IPS-18c (cell line): ENCODE results near the gene ZC3H18.

Source experiments
- H3K4me3 ChIP-seq: 2 replicates; pipeline ENCODE4 v1.7.0; 2013; ENCODE audit warnings: low read depth, mild to moderate bottlenecking, low read length, moderate library complexity; ENCODE audit not compliant: insufficient read depth
- H3K9me3 ChIP-seq: one replicate; pipeline ENCODE4 v1.6.1; 2013; ENCODE audit warnings: mild to moderate bottlenecking, low read length, moderate library complexity; ENCODE audit not compliant: control insufficient read depth, insufficient read depth

Gene ZC3H18

GRCh38 chr16:88622125-88622524 lies 51.9 kb downstream of the ZC3H18 start:
- no peaks in the 10 kb centered on the region for H3K9me3 ChIP-seq
- H3K4me3 ChIP-seq = no peak overlapping the region

DNA sequence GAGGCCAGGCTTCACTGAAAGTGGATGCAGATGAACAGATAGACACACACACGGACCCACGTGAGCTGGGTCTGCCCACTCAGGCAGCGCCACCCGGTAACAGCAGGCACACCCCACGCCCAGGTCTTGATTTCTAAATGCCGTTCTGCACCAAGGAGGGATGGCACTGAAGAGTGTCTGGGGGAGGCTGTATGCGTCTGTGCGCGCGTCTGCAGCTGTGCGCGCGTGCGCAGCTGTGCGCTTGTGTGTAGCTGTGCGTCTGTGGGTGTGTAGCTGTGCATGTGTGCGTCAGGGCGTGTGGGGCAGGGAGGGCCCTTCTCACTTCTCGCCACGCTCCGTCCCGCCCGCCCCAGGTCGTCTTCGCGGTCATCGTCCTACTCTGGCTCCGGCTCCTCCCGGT lies 52.7 kb downstream of the ZC3H18 start:
- Histone ChIP-seq H3K9me3 (no peaks in the 10 kb centered on the region), H3K4me3 (no peak overlapping the region)

GRCh38 chr16:88623858-88624257 lies 53.7 kb downstream of the ZC3H18 start:
- no peak overlapping the region for H3K4me3 ChIP-seq

DNA sequence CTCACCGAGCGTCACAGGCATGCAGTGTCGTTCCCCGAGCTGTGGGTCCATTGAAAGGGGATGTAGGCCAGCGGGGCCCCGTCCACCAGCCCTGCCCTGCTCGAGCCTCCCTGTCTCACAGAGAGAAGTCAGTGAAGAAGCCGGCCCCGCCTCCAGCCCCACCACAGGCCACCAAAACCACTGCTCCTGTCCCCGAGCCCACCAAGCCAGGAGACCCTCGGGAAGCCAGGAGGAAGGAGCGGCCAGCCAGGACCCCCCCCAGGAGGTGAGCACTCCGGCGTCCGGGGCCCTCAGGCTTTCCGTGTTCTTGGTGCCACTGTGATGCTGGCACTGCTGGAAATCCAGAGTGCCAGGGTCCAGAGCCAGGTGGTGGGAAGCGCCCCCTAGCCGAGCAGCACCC lies 54.3 kb downstream of the ZC3H18 start:
- no peaks in the 10 kb centered on the region for H3K9me3 ChIP-seq
- no peak overlapping the region for H3K4me3 ChIP-seq

More at GRCh38 chr16:88623858-88624257, 53.7 kb downstream of the ZC3H18 start:
- H3K9me3 ChIP-seq = no peaks in the 10 kb centered on the region

- H3K4me3 ChIP-seq = no peak overlapping the region
- H3K9me3 ChIP-seq = no peaks in the 10 kb centered on the region
These were observed 54.9 kb downstream of the ZC3H18 start for GRCh38 chr16:88624977-88625576.

DNA sequence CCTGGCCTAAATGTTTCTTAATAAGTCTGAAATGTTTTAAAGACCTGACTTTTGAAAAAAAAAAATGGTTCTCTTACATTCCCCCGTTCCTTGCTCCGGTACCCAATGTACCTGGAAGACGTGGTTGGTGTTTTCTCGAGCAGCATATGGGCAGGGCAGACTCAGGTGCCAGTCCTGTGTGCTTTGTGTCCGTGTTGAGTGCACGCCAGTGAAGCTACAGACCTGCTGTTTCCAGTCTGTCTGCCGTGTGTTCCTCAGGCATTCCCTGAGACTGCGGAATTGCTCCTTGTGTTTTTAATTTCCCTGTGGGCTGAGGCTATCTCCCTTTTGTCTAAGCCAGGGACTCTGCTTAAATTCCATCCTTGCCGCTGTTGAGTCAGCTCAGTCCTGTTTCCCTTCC lies 56.4 kb downstream of the ZC3H18 start:
- Histone ChIP-seq H3K9me3 (no peaks in the 10 kb centered on the region), H3K4me3 (no peak overlapping the region)

GRCh38 chr16:88627531-88628411 lies 57.6 kb downstream of the ZC3H18 start:
- Histone ChIP-seq H3K4me3 (no peak overlapping the region), H3K9me3 (no peaks in the 10 kb centered on the region)

DNA sequence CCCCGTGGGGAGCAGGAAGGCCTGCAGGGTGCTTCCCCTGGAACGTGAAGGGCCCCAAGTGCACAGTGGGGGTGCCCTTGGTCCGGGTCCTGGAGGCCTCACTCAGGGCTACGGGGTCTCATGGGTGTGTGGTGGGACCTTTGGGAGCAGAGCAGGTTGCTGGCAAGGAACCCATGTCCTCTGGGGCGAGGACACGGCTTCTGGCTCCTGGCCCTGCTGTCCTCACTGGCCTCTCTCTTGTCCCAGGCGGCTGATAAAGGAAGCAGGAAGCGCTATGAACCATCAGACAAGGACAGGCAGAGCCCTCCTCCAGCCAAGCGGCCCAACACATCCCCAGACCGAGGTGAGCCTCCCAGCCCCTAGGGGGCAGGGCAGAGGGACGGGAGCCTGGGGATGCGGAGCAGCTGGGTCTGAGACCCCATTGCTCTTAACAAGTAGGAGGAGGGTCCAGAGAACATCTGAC lies 58.3 kb downstream of the ZC3H18 start:
- Histone ChIP-seq H3K4me3 (no peak overlapping the region), H3K9me3 (no peaks in the 10 kb centered on the region)

GRCh38 chr16:88629835-88630234 lies 59.6 kb downstream of the ZC3H18 start:
- Histone ChIP-seq H3K4me3 (no peak overlapping the region), H3K9me3 (no peaks in the 10 kb centered on the region)

- Histone ChIP-seq H3K9me3 (no peaks in the 10 kb centered on the region), H3K4me3 (no peak overlapping the region)
These were observed 60.2 kb downstream of the ZC3H18 start for GRCh38 chr16:88630433-88630832.

GRCh38 chr16:88630941-88631340 lies 60.7 kb downstream of the ZC3H18 start:
- H3K4me3 ChIP-seq = no peak overlapping the region
- H3K9me3 ChIP-seq = no peaks in the 10 kb centered on the region

- Histone ChIP-seq H3K4me3 (no peak overlapping the region), H3K9me3 (no peaks in the 10 kb centered on the region)
These were observed 61.2 kb downstream of the ZC3H18 start for GRCh38 chr16:88631384-88631783.

GRCh38 chr16:88631920-88632586 lies 61.9 kb downstream of the ZC3H18 start:
- no peaks in the 10 kb centered on the region for H3K9me3 ChIP-seq
- no peak overlapping the region for H3K4me3 ChIP-seq

DNA sequence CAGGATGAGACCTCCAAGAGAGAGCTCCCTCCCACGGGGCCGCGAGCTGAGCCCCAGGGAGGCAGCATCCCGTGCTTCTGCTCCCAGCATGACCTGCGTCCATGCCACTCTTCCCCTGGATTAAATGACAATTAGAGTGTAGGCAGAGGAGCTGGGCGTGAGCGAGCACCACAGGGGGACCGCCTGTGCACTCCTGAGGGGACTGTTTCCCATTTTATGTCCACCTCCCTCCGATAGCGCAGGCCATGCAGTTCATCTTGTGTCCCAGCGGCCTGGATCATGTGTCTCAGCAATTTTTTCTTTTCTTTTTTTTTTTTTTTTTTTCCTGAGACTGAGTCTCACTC lies 62.4 kb downstream of the ZC3H18 start:
- Histone ChIP-seq H3K9me3 (no peaks in the 10 kb centered on the region), H3K4me3 (no peak overlapping the region)

GRCh38 chr16:88633684-88634140 lies 63.5 kb downstream of the ZC3H18 start:
- H3K9me3 ChIP-seq = no peaks in the 10 kb centered on the region
- H3K4me3 ChIP-seq = peak overlapping the region; percentile 77

GRCh38 chr16:88634141-88634993 lies 64.2 kb downstream of the ZC3H18 start:
- Histone ChIP-seq H3K9me3 (no peaks in the 10 kb centered on the region), H3K4me3 (peak overlapping the region; percentile 77)

DNA sequence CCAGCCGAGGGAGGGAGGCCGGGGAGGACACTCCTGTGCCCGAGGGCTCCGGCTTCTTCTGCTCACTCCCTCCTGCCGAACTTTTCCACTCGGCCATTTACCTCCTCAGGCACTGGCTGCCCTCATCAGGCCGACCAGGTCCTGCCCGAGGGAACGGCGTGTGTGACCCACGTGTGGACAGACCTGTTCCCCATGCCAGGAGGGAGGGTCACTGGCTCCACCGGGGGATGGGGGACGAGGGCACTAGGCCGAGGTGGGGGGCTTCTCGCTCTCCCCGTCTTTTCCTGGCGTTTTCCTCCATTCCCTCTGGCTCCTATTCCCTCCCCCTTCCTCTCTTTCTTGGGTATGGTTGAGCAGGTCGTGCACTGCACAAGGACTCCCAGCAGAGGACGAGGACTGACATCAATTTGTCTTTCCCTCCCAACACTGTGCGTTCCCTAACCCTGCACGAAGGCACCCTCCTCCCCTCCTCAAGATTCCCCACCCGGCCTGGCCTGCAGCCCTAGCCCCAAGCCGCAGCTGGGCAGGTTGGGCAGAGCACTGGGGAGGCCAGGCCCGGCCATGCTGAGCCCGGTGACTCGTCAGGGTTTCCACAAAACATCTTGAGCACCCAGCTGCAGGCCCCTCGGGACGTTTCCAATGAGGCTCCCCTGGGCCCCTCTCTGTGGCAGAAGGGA lies 64.9 kb downstream of the ZC3H18 start:
- Histone ChIP-seq H3K9me3 (no peaks in the 10 kb centered on the region), H3K4me3 (peak overlapping the region; percentile 77)
